ENCODE measurements around the gene TRPM8.

The TRPM8 gene

DNA sequence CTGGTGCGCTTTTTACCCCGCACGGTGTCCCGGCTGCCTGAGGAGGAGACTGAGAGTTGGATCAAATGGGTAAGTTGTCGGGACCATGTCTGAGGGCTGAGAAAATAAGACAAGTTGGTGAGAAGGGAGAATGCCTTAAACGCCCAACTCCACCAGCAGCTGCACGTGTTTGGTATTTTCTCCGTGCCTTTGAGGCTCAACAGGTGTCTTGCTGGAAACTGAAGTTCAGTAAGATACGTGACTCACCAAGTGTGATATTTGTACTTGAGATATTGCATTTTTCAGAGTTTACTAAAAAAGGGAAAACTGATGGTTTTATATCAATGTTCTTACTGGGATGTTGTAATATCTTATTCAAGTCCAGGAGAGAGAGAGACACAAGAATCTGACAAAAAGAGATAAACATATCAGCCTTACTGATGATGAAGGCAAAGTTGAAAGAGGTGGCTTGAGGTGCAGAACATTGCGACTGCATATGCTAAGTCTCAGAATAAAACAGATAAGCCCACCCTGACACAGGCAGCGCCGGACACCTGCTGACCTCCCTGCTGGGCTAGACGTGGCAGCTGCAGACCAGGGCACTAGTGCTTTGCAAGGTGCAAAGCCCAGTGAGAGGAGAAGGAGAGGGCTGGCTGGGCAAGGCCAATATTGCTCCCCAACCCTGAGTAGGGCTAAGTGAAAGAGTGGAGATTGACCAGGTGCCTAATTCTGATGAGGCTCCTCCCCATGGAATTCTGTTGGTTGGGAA lies 33.1 kb downstream of the TRPM8 start:
- TF ChIP-seq PPARA (CRISPR knock-in tag; IDR thresholded peaks at IDR 0.05; ENCODE audit: borderline replicate concordance) (no peak), BACH2 (CRISPR knock-in tag; IDR thresholded peaks at IDR 0.05; ENCODE audit: borderline replicate concordance) (no peak), ZC3H10 (CRISPR knock-in tag; IDR thresholded peaks at IDR 0.05) (no peak), ARNTL (CRISPR knock-in tag; IDR thresholded peaks at IDR 0.05; ENCODE audit: borderline replicate concordance, low read depth) (no peak), TOX (CRISPR knock-in tag; IDR thresholded peaks at IDR 0.05; ENCODE audit: borderline replicate concordance) (no peak), ZFP3 (CRISPR knock-in tag; IDR thresholded peaks at IDR 0.05) (no peak), ZNF8 (CRISPR knock-in tag; IDR thresholded peaks at IDR 0.05) (no peak)
- TF ChIP-seq, protein P1, sequence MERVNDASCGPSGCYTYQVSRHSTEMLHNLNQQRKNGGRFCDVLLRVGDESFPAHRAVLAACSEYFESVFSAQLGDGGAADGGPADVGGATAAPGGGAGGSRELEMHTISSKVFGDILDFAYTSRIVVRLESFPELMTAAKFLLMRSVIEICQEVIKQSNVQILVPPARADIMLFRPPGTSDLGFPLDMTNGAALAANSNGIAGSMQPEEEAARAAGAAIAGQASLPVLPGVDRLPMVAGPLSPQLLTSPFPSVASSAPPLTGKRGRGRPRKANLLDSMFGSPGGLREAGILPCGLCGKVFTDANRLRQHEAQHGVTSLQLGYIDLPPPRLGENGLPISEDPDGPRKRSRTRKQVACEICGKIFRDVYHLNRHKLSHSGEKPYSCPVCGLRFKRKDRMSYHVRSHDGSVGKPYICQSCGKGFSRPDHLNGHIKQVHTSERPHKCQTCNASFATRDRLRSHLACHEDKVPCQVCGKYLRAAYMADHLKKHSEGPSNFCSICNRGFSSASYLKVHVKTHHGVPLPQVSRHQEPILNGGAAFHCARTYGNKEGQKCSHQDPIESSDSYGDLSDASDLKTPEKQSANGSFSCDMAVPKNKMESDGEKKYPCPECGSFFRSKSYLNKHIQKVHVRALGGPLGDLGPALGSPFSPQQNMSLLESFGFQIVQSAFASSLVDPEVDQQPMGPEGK (CRISPR knock-in tag; IDR thresholded peaks at IDR 0.05; ENCODE audit: borderline replicate concordance): no peak
- no peak for ATAC-seq

DNA sequence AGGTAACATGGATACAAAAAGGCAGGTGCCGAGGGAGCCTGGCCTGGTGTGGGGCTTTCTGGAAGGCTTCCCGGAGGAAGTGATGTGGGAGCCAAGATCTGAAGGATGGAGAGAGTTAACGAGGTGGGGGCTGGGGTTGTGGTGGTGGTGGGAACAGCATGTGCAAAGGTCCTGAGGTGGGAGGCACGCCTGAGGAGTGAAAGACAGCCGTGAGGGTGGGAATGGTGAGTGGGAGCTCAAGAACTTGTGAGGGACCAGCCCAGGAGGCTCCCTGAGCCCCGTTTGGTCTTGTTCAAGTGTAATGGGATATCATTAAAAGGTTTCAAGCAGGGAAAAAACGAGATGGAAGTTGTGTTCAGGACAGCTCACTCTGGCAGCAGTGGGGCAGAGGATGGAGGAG lies 35.2 kb downstream of the TRPM8 start:
- no peak for TF ChIP-seq ZFP30 (CRISPR knock-in tag; IDR thresholded peaks at IDR 0.05)
- TF ChIP-seq BACH2 (CRISPR knock-in tag; IDR thresholded peaks at IDR 0.05; ENCODE audit: borderline replicate concordance): no peak
- no peak for TF ChIP-seq TOX (CRISPR knock-in tag; IDR thresholded peaks at IDR 0.05; ENCODE audit: borderline replicate concordance)
- no peak for TF ChIP-seq OSR1 (CRISPR knock-in tag; IDR thresholded peaks at IDR 0.05)
- TF ChIP-seq, protein P2, sequence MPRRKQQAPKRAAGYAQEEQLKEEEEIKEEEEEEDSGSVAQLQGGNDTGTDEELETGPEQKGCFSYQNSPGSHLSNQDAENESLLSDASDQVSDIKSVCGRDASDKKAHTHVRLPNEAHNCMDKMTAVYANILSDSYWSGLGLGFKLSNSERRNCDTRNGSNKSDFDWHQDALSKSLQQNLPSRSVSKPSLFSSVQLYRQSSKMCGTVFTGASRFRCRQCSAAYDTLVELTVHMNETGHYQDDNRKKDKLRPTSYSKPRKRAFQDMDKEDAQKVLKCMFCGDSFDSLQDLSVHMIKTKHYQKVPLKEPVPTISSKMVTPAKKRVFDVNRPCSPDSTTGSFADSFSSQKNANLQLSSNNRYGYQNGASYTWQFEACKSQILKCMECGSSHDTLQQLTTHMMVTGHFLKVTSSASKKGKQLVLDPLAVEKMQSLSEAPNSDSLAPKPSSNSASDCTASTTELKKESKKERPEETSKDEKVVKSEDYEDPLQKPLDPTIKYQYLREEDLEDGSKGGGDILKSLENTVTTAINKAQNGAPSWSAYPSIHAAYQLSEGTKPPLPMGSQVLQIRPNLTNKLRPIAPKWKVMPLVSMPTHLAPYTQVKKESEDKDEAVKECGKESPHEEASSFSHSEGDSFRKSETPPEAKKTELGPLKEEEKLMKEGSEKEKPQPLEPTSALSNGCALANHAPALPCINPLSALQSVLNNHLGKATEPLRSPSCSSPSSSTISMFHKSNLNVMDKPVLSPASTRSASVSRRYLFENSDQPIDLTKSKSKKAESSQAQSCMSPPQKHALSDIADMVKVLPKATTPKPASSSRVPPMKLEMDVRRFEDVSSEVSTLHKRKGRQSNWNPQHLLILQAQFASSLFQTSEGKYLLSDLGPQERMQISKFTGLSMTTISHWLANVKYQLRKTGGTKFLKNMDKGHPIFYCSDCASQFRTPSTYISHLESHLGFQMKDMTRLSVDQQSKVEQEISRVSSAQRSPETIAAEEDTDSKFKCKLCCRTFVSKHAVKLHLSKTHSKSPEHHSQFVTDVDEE (CRISPR knock-in tag; IDR thresholded peaks at IDR 0.05): no peak
- TF ChIP-seq, protein P3, sequence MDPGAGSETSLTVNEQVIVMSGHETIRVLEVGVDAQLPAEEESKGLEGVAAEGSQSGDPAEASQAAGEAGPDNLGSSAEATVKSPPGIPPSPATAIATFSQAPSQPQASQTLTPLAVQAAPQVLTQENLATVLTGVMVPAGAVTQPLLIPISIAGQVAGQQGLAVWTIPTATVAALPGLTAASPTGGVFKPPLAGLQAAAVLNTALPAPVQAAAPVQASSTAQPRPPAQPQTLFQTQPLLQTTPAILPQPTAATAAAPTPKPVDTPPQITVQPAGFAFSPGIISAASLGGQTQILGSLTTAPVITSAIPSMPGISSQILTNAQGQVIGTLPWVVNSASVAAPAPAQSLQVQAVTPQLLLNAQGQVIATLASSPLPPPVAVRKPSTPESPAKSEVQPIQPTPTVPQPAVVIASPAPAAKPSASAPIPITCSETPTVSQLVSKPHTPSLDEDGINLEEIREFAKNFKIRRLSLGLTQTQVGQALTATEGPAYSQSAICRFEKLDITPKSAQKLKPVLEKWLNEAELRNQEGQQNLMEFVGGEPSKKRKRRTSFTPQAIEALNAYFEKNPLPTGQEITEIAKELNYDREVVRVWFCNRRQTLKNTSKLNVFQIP (CRISPR knock-in tag; IDR thresholded peaks at IDR 0.05; ENCODE audit: borderline replicate concordance, low read depth): no peak
- TF ChIP-seq PPARA (CRISPR knock-in tag; IDR thresholded peaks at IDR 0.05; ENCODE audit: borderline replicate concordance): no peak
- TF ChIP-seq ARNTL (CRISPR knock-in tag; IDR thresholded peaks at IDR 0.05; ENCODE audit: borderline replicate concordance, low read depth): no peak
- TF ChIP-seq ZC3H10 (CRISPR knock-in tag; IDR thresholded peaks at IDR 0.05): no peak
- TF ChIP-seq ZNF70 (CRISPR knock-in tag; IDR thresholded peaks at IDR 0.05): no peak
- TF ChIP-seq, protein P4, sequence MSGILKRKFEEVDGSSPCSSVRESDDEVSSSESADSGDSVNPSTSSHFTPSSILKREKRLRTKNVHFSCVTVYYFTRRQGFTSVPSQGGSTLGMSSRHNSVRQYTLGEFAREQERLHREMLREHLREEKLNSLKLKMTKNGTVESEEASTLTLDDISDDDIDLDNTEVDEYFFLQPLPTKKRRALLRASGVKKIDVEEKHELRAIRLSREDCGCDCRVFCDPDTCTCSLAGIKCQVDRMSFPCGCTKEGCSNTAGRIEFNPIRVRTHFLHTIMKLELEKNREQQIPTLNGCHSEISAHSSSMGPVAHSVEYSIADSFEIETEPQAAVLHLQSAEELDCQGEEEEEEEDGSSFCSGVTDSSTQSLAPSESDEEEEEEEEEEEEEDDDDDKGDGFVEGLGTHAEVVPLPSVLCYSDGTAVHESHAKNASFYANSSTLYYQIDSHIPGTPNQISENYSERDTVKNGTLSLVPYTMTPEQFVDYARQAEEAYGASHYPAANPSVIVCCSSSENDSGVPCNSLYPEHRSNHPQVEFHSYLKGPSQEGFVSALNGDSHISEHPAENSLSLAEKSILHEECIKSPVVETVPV (CRISPR knock-in tag; IDR thresholded peaks at IDR 0.05): no peak
- no peak for TF ChIP-seq RARB (CRISPR knock-in tag; IDR thresholded peaks at IDR 0.05)
- no peak for TF ChIP-seq ZNF565 (CRISPR knock-in tag; conservative IDR thresholded peaks at IDR 0.05; ENCODE audit: low read depth)
- TF ChIP-seq ZFP3 (CRISPR knock-in tag; IDR thresholded peaks at IDR 0.05): no peak
- TF ChIP-seq, protein P1 (CRISPR knock-in tag; IDR thresholded peaks at IDR 0.05; ENCODE audit: borderline replicate concordance): no peak
- ATAC-seq: no peak

DNA sequence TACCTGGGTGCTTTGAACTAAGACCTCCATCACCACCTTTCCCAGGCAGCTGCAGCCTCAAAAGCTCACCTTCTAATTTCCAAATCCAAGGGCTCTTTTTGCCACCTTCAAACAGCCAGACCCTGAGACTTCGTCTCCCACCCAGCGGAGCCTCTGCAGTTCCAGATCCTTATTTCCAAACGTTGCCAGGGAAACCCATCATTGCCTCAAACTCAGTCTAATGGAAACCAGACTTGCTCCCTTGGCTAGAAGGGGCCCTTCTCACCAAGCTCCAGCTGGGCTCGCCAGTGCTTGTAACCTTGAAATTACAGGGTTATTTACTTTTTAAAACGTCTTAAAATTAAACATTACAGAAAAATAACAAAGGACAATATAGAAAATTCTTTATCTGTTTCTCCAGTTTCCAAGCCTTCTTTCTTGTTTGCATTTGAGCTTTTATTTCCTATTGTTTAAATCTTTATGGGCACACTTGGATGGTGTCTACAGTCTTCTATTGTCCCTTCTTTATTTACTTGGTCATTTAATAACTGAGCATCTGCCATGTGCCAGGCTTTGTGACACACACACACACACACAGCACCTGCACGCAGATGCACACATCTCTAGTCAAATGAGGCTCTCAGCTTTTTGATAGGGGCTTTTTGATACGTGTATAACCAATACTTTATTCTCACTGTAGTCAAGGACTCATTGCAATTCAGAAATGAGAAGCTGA lies 36.1 kb downstream of the TRPM8 start:
- ATAC-seq: peak; percentile 57; the same call in 2 of the 3 replicates
- TF ChIP-seq, protein P3 (CRISPR knock-in tag; IDR thresholded peaks at IDR 0.05; ENCODE audit: borderline replicate concordance, low read depth): no peak
- no peak for TF ChIP-seq SNAI2 (CRISPR knock-in tag; IDR thresholded peaks at IDR 0.05)
- TF ChIP-seq GLIS3 (CRISPR knock-in tag; IDR thresholded peaks at IDR 0.05): no peak
- TF ChIP-seq RARB (CRISPR knock-in tag; IDR thresholded peaks at IDR 0.05): no peak
- TF ChIP-seq ZFP3 (CRISPR knock-in tag; IDR thresholded peaks at IDR 0.05): no peak
